Common myeloid progenitor, CD34-positive (primary cell): ENCODE data around the gene ANKRD40CL.

Experiments used
- CTCF ChIA-PET: fragments of 350-600 bp; sonication (Branson Sonifier 250); formaldehyde crosslinking; loops from one replicate; lab custom pipeline; 2021; ENCODE audit warnings: antibody characterized with exemption; lab: Charles Lee
- POLR2A ChIA-PET: fragments of 350-600 bp; sonication (Branson Sonifier 250); formaldehyde crosslinking; loops from one replicate; lab custom pipeline; 2021; ENCODE audit warnings: antibody characterized with exemption; lab: Charles Lee
- DNase-seq, 3 donors: peaks; one replicate each; pipeline versions ENCODE4 v3.0.0 to v3.0.0-alpha.2; 2013
- H3K27ac ChIP-seq, 2 experiments: 1 replicate in 1 of 2; 2 replicates in 1 of 2; pipeline ENCODE4 v1.7.0; 2013; ENCODE audit warnings: inconsistent platforms in 2 of 2, low read length in 2 of 2, mild to moderate bottlenecking in 2 of 2, low read depth in 1 of 2, moderate library complexity in 1 of 2; ENCODE audit not compliant: severe bottlenecking in 2 of 2, insufficient read depth in 1 of 2, poor library complexity in 1 of 2
- H3K27me3 ChIP-seq, 5 experiments: replicated peaks in 2 of 5; 1 replicate in 3 of 5; 2 replicates in 2 of 5; pipeline versions ENCODE4 v1.6.1 to v1.7.0; 2013; ENCODE audit warnings: low read length in 4 of 5, mild to moderate bottlenecking in 2 of 5, moderate library complexity in 2 of 5, inconsistent platforms in 1 of 5; ENCODE audit not compliant: insufficient read depth in 5 of 5, control insufficient read depth in 4 of 5
- H3K36me3 ChIP-seq, 4 experiments: 1 replicate in 2 of 4; 2 replicates in 2 of 4; pipeline versions ENCODE4 v1.6.1 to v1.7.0; 2013; ENCODE audit warnings: low read length in 3 of 4, control low read depth in 1 of 4, mild to moderate bottlenecking in 1 of 4; ENCODE audit not compliant: control insufficient read depth in 4 of 4, insufficient read depth in 4 of 4
- H3K4me1 ChIP-seq, 4 experiments: 1 replicate in 3 of 4; 2 replicates in 1 of 4; pipeline versions ENCODE4 v1.6.1 to v1.7.1; 2013; ENCODE audit warnings: low read length in 3 of 4, mild to moderate bottlenecking in 3 of 4, control low read depth in 1 of 4, inconsistent platforms in 1 of 4, moderate library complexity in 1 of 4; ENCODE audit not compliant: control insufficient read depth in 4 of 4, insufficient read depth in 4 of 4; ENCODE audit errors: control extremely low read depth in 1 of 4
- H3K4me3 ChIP-seq, 7 experiments: 1 replicate in 4 of 7; 2 replicates in 3 of 7; pipeline versions ENCODE4 v1.5.1 to v1.7.0; 2013; ENCODE audit warnings: mild to moderate bottlenecking in 7 of 7, low read length in 6 of 7, moderate library complexity in 6 of 7, inconsistent platforms in 2 of 7, low read depth in 2 of 7, control low read depth in 1 of 7; ENCODE audit not compliant: insufficient read depth in 4 of 7, control insufficient read depth in 1 of 7; ENCODE audit errors: extremely low read depth in 1 of 7
- H3K9me3 ChIP-seq, 5 experiments: 1 replicate in 4 of 5; 2 replicates in 1 of 5; pipeline versions ENCODE4 v1.6.1 to v1.7.1; 2013; ENCODE audit warnings: low read length in 4 of 5, mild to moderate bottlenecking in 2 of 5, inconsistent platforms in 1 of 5, low read depth in 1 of 5, moderate library complexity in 1 of 5; ENCODE audit not compliant: control insufficient read depth in 4 of 5, insufficient read depth in 2 of 5; ENCODE audit errors: control extremely low read depth in 1 of 5
- WGBS: methylation state at CpG from one replicate; pipeline ENCODE4 v1.1.5; 2013; ENCODE audit not compliant: insufficient coverage; 5-methylcytosine and 5-hydroxymethylcytosine counted together

Gene ANKRD40CL

DNA sequence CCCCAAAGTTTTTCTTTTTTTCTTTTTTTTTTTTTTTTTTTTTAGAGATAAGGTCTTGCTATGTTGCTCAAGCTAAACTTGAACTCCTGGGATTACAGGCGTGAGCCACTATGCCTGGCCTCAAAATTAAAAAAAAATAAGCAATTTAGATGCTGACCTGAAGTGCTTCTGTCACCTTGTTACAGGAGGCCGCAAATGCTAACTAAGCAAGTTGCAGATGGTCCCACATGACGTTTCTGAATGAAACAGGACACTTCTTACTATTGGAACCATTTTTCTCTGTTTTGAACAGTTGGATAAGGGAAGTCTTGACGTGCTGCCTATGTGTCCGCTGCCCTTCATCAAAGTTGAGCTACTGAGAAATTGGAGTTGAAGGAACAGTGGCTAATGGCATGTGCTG lies 8.8 kb downstream of the ANKRD40CL start:
- peaks cover 0 to 18% (median 10%) of the 10 kb centered on the region in 4 experiments for H3K36me3 ChIP-seq
- DNase-seq = no peak
- peaks cover 2 to 6% (median 4%) of the 10 kb centered on the region in 4 experiments for H3K4me1 ChIP-seq
- ChIA-PET POLR2A (no interaction called here), CTCF (no interaction called here)
- H3K4me3 ChIP-seq = no peak overlapping the region
- H3K27ac ChIP-seq = no peak overlapping the region
- no peaks in the 10 kb centered on the region for H3K27me3 ChIP-seq
- 81% methylated on average over 3 of the region's 5 CpGs for WGBS
- no peaks in the 10 kb centered on the region for H3K9me3 ChIP-seq

DNA sequence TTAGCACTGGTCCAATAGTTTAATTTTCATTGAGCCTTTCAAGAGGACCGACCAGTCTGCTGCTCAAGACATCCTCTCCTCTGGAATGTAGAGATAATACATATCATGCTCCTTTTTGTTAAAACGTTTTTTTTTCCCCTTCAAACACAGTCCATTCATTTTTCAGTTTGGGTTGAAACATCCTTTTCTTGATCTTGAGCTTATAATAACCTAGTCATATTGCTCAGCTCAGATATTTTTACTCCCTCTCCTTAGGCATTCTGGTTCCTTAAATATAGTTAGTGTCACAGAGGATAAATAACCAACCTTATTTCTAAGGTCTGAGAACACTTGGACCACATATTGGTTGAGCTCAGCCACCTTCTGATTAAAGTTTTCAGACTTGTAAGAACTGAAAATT lies 12.8 kb downstream of the ANKRD40CL start:
- no peak overlapping the region for H3K4me3 ChIP-seq
- DNase-seq = no peak
- POLR2A ChIA-PET = no interaction called here
- H3K27ac ChIP-seq = no peak overlapping the region
- no peaks in the 10 kb centered on the region for H3K27me3 ChIP-seq
- H3K9me3 ChIP-seq = no peaks in the 10 kb centered on the region
- H3K36me3 ChIP-seq = peaks cover 13 to 51% (median 37%) of the 10 kb centered on the region in 4 experiments
- 81% methylated on average over 2 of the region's 2 CpGs for WGBS
- no peaks in the 10 kb centered on the region for H3K4me1 ChIP-seq
- CTCF ChIA-PET = interaction anchor here (0.6 to 1.4 kb wide), 2 partner anchors 9 to 14 kb away, joined by 3 to 7 read pairs; no protein-coding TSS in a partner anchor

DNA sequence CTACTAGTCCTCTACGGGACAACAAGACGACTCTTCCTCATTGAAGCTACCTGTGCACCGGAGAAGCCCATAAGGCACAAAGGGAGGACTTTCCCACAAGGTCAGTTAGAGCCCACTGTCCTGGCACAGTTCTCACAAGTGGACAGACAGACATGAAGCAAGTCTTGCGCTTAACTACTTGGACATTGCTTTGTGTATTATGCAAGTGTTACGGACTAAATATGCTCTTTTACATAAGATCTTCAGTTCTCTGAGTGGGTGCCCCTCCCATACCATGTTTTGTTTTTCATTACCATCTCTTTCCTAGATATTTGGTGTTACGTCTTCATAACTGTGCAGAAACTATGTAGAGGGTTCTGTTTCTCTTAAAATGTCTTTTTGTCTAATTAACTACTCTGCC lies 18.1 kb downstream of the ANKRD40CL start:
- H3K27ac ChIP-seq = no peak overlapping the region
- ChIA-PET POLR2A (no interaction called here), CTCF (interaction anchor here (1.2 kb wide), 1 partner anchor 9 kb away, joined by 3 read pairs; no protein-coding TSS in a partner anchor)
- H3K36me3 ChIP-seq = peaks cover 51 to 93% (median 71%) of the 10 kb centered on the region in 4 experiments
- no peaks in the 10 kb centered on the region for H3K4me1 ChIP-seq
- H3K9me3 ChIP-seq = no peaks in the 10 kb centered on the region
- no peak for DNase-seq
- H3K27me3 ChIP-seq = no peaks in the 10 kb centered on the region
- no peak overlapping the region for H3K4me3 ChIP-seq
- WGBS = 100% methylated on average over 4 of the region's 6 CpGs

DNA sequence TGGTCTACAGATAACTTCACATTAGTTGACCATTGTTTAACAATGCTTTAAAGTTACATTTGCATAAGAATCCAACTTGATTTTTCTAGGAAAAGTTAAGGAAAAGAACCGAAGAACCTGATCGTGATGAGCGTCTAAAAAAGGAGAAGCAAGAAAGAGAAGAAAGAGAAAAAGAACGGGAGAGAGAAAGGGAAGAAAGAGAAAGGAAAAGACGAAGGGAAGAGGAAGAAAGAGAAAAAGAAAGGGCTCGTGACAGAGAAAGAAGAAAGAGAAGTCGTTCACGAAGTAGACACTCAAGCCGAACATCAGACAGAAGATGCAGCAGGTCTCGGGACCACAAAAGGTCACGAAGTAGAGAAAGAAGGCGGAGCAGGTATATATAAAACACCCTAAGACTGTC lies 21.7 kb downstream of the ANKRD40CL start:
- no peaks in the 10 kb centered on the region for H3K9me3 ChIP-seq
- ChIA-PET CTCF (interaction anchor here (1.2 kb wide), 1 partner anchor 11 kb away, joined by 3 read pairs; no protein-coding TSS in a partner anchor), POLR2A (no interaction called here)
- no peaks in the 10 kb centered on the region for H3K27me3 ChIP-seq
- no peaks in the 10 kb centered on the region for H3K4me1 ChIP-seq
- no peak for DNase-seq
- peaks cover 59 to 96% (median 80%) of the 10 kb centered on the region in 4 experiments for H3K36me3 ChIP-seq
- H3K27ac ChIP-seq = no peak overlapping the region
- no peak overlapping the region for H3K4me3 ChIP-seq
- 96% methylated on average over 5 of the region's 12 CpGs for WGBS

DNA sequence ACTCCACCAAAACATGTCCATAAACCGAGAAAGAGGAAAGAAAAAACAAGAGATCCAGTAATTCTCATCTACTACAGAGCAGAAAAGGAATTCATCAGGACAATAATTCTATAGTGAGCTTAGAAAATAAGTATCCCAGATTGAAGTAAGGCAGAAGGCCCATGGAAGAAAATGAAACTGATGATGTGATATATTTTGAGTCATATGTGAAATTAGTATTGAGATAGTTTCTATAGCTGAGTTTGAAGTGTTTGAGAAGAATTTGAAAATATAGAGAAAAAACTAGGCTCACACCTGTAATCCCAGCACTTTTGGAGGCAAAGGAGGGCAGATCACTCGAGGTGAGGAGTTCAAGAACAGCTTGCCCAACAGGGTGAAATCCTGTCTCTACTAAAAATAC lies 28.2 kb downstream of the ANKRD40CL start:
- CTCF ChIA-PET = interaction anchor here (1.4 kb wide), 1 partner anchor 9 kb away, joined by 3 read pairs; no protein-coding TSS in a partner anchor
- Histone ChIP-seq H3K4me3 (no peak overlapping the region), H3K4me1 (no peaks in the 10 kb centered on the region), H3K9me3 (no peaks in the 10 kb centered on the region), H3K27me3 (no peaks in the 10 kb centered on the region), H3K27ac (no peak overlapping the region), H3K36me3 (peaks cover 30 to 64% (median 54%) of the 10 kb centered on the region in 4 experiments)
- DNase-seq = no peak
- POLR2A ChIA-PET = no interaction called here
- no CpG with 5 or more reads among the region's 2 CpGs for WGBS

DNA sequence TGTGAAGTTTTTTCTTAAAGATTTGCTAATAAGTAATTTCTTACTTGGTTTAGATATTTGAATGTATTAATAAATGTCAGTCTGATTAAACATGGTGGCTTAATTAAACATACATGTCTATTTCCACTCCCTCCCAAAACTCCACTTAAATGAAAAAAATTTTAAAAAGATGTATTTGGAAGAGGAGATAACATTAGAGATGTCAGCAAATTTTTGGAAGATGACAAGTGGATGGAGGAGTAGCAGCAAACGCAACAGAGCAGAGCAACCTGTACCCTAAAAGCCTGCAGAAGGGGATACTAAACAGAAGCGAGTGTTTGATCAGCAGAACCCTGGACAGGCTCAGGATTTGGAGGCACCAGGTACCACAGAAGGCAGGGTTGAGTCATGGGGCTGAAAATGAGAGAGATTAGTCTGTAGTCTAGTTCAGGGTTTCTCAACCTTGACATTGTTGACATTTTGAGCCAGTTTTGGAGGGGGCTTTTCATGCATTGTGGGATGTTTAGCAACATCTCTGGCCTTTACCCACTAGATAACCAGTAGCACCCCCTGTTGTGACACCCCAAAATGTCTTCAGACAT lies 30.1 kb downstream of the ANKRD40CL start:
- Histone ChIP-seq H3K4me3 (no peak overlapping the region), H3K4me1 (peaks cover 0 to 2% (median 0%) of the 10 kb centered on the region in 4 experiments), H3K9me3 (no peaks in the 10 kb centered on the region), H3K27ac (no peak overlapping the region), H3K27me3 (no peaks in the 10 kb centered on the region), H3K36me3 (peaks cover 23 to 51% (median 38%) of the 10 kb centered on the region in 4 experiments)
- CTCF ChIA-PET = no interaction called here
- POLR2A ChIA-PET = no interaction called here
- DNase-seq = no peak
- 100% methylated on average over 2 of the region's 2 CpGs for WGBS

DNA sequence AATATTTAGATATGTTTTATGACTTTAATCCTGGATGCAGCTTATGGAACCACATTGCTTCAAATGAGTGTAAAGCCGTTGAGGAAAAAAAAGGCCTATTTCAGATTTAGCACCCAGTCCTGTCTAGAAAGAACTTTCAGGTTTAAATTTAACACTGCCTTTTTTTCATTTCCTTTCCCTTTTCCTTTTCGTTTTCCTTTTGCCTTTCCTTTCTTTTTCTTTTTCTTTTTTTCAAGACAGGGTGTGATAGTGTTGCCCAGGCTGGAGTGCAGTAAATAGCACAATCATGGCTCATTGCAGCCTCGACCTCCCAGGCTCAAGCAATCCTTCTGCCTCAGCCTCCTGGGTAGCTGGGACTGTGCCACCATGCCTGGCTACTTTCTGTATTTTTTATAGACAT lies 32.0 kb downstream of the ANKRD40CL start:
- Histone ChIP-seq H3K4me1 (peaks cover 0 to 11% (median 3%) of the 10 kb centered on the region in 4 experiments), H3K27me3 (no peaks in the 10 kb centered on the region), H3K9me3 (no peaks in the 10 kb centered on the region), H3K36me3 (peaks cover 15 to 33% (median 21%) of the 10 kb centered on the region in 4 experiments), H3K27ac (no peak overlapping the region), H3K4me3 (no peak overlapping the region)
- ChIA-PET POLR2A (no interaction called here), CTCF (interaction anchor here (1.3 kb wide), 1 partner anchor 34 kb away, joined by 3 read pairs; no protein-coding TSS in a partner anchor)
- 100% methylated on average over 3 of the region's 3 CpGs for WGBS
- DNase-seq = no peak
